ENCODE data around the gene BCAP31. TPM values are rescaled to one million over a fixed set of nuclear protein-coding genes. Genes with fewer than 3 reads are reported as not detected.
"Not testable (repeated sequence)": the region's sequence is repeated elsewhere in the genome, so short reads cannot be mapped to it uniquely, and the experiment has no call there.

Gene BCAP31
- polyA plus RNA-seq, 1 experiment = 222 TPM

GRCh38 chrX:153755136-153755535, 30.9 kb upstream of the BCAP31 start:
- ChIA-PET CTCF (no interaction called here), POLR2A (no interaction called here)
- no peaks in the 10 kb centered on the region for H3K36me3 ChIP-seq (ENCODE audit: control insufficient read depth, insufficient read depth, low read length)
- no peak overlapping the region for H3K4me3 ChIP-seq (ENCODE audit: low read depth, low read length)
- no peak for TF ChIP-seq CTCF (IDR thresholded peaks at IDR 0.05; ENCODE audit: insufficient read depth, low read depth, low read length)
- DNase-seq (ENCODE audit: low read depth) = no peak
- no peaks in the 10 kb centered on the region for H3K27me3 ChIP-seq (ENCODE audit: control insufficient read depth, insufficient read depth, low read length)

- ChIA-PET CTCF (no interaction called here), POLR2A (no interaction called here)
- H3K27me3 ChIP-seq (ENCODE audit: control insufficient read depth, insufficient read depth, low read length) = no peaks in the 10 kb centered on the region
- DNase-seq (ENCODE audit: low read depth) = no peak
- no peak for TF ChIP-seq CTCF (IDR thresholded peaks at IDR 0.05; ENCODE audit: insufficient read depth, low read depth, low read length)
- H3K36me3 ChIP-seq (ENCODE audit: control insufficient read depth, insufficient read depth, low read length) = no peaks in the 10 kb centered on the region
- H3K4me3 ChIP-seq (ENCODE audit: low read depth, low read length) = no peak overlapping the region
These were observed 26.1 kb upstream of the BCAP31 start for GRCh38 chrX:153750127-153750774.

GRCh38 chrX:153749017-153749416, 24.8 kb upstream of the BCAP31 start:
- DNase-seq (ENCODE audit: low read depth); POLR2A ChIA-PET; H3K36me3 ChIP-seq (ENCODE audit: control insufficient read depth, insufficient read depth, low read length); H3K4me3 ChIP-seq (ENCODE audit: low read depth, low read length); H3K27me3 ChIP-seq (ENCODE audit: control insufficient read depth, insufficient read depth, low read length); CTCF ChIA-PET: not testable (repeated sequence)

- H3K36me3 ChIP-seq (ENCODE audit: control insufficient read depth, insufficient read depth, low read length); CTCF ChIA-PET; H3K27me3 ChIP-seq (ENCODE audit: control insufficient read depth, insufficient read depth, low read length); DNase-seq (ENCODE audit: low read depth); POLR2A ChIA-PET; H3K4me3 ChIP-seq (ENCODE audit: low read depth, low read length): not testable (repeated sequence)
These were observed 22.8 kb upstream of the BCAP31 start for GRCh38 chrX:153746991-153747390.

- Histone ChIP-seq H3K4me3 (ENCODE audit: low read depth, low read length) (no peak overlapping the region), H3K36me3 (ENCODE audit: control insufficient read depth, insufficient read depth, low read length) (no peaks in the 10 kb centered on the region), H3K27me3 (ENCODE audit: control insufficient read depth, insufficient read depth, low read length) (no peaks in the 10 kb centered on the region)
- no peak for DNase-seq (ENCODE audit: low read depth)
- CTCF ChIA-PET = no interaction called here
- TF ChIP-seq CTCF (IDR thresholded peaks at IDR 0.05; ENCODE audit: insufficient read depth, low read depth, low read length) = no peak
- POLR2A ChIA-PET = no interaction called here
These were observed 22.2 kb upstream of the BCAP31 start for GRCh38 chrX:153746359-153746758.

- H3K4me3 ChIP-seq (ENCODE audit: low read depth, low read length); H3K27me3 ChIP-seq (ENCODE audit: control insufficient read depth, insufficient read depth, low read length); POLR2A ChIA-PET; DNase-seq (ENCODE audit: low read depth); H3K36me3 ChIP-seq (ENCODE audit: control insufficient read depth, insufficient read depth, low read length): not testable (repeated sequence)
- CTCF ChIA-PET = interaction anchor here (1.3 kb wide), 1 partner anchor 18 kb away, joined by 3 read pairs; no protein-coding TSS in a partner anchor
These were observed 20.9 kb upstream of the BCAP31 start for GRCh38 chrX:153745067-153745433.
